Adrenal gland (tissue), 5 donors: ENCODE data around the gene CERK.
A peak's percentile ranks its signal among the peaks of the same experiment; 100 is the strongest.

ENCODE experiments used
- CTCF ChIP-seq, 6 experiments: fragments of 450-650 bp in 4 of 6; fragments of 200-600 bp in 2 of 6; sonication (generic) in 1 of 6; IDR thresholded peaks; 1 replicate in 5 of 6; 2 replicates in 1 of 6; pipeline versions ENCODE4 v1.5.1 to v1.8.0; 2016 to 2021; ENCODE audit warnings: antibody characterized with exemption in 6 of 6, mild to moderate bottlenecking in 2 of 6, moderate library complexity in 1 of 6
- POLR2A ChIP-seq, 2 donors: fragments of 450-650 bp; IDR thresholded peaks; one replicate each; pipeline ENCODE4 v1.6.1; 2017; ENCODE audit warnings: antibody characterized with exemption in 2 of 2, mild to moderate bottlenecking in 2 of 2, moderate library complexity in 1 of 2
- donor health status: DM: no; HTN: no; CAD: no.

- TF ChIP-seq POLR2A (IDR thresholded peaks at IDR 0.05) (no peak), CTCF (IDR thresholded peaks at IDR 0.05) (peak in 1 of 6 experiments; percentile 15)
Measured at GRCh38 chr22:46737105-46737975, 712 bp downstream of the CERK start.
